ENCODE data around the gene CCDC61. TPM values are rescaled to one million over a fixed set of nuclear protein-coding genes. Genes with fewer than 3 reads are reported as not detected.

CCDC61 gene
- total RNA-seq, 1 experiment from 2014 or later, result 16.9 TPM

- TF ChIP-seq CTCF (conservative IDR thresholded peaks at IDR 0.05), result no peak
- no peak overlapping the region for H3K27ac Mint-ChIP-seq
- Histone ChIP-seq H2BK15ac (ENCODE audit: low read depth, low read length) (no peak overlapping the region), H3K18ac (ENCODE audit: insufficient read length, low read depth, low read length) (no peak overlapping the region), H4K8ac (replicated peaks; ENCODE audit: insufficient read length, low read depth, low read length) (no peak overlapping the region), H3K27me3 (ENCODE audit: insufficient read depth, low read length) (no peaks in the 10 kb centered on the region), H3K56ac (ENCODE audit: insufficient read length, low read depth, low read length) (no peak overlapping the region), H4K5ac (ENCODE audit: insufficient read length, low read depth, low read length) (no peak overlapping the region), H3K9ac (ENCODE audit: extremely low read depth, insufficient read length, low read length) (no peak overlapping the region), H2BK20ac (ENCODE audit: low read depth, low read length, poor library complexity, severe bottlenecking) (no peak overlapping the region), H3K23me2 (ENCODE audit: insufficient read length, low read depth, low read length, poor library complexity, severe bottlenecking) (peaks cover 2% of the 10 kb centered on the region), H2BK12ac (ENCODE audit: insufficient read length, low read depth, low read length) (no peak overlapping the region), H4K91ac (ENCODE audit: insufficient read length, low read depth, low read length) (no peak overlapping the region), H2BK5ac (ENCODE audit: insufficient read length, low read length) (no peak overlapping the region), H2AK5ac (ENCODE audit: insufficient read length, low read length) (no peak overlapping the region), H2AFZ (ENCODE audit: low read length) (no peak overlapping the region), H2BK120ac (ENCODE audit: low read depth, low read length, poor library complexity, severe bottlenecking) (no peak overlapping the region), H4K20me1 (ENCODE audit: control insufficient read depth, insufficient read depth, insufficient read length) (peaks cover 3% of the 10 kb centered on the region), H3K4me1 (ENCODE audit: insufficient read depth, low read length) (no peaks in the 10 kb centered on the region), H3T11ph (ENCODE audit: low read length) (no peak overlapping the region), H3K14ac (ENCODE audit: insufficient read depth, low read length) (no peak overlapping the region), H3K4me2 (ENCODE audit: insufficient read depth, insufficient read length, low read length) (no peak overlapping the region), H3K79me1 (ENCODE audit: insufficient read depth, low read depth, low read length, poor library complexity, severe bottlenecking) (no peaks in the 10 kb centered on the region), H3K9me3 (ENCODE audit: control insufficient read depth, low read depth, low read length) (no peaks in the 10 kb centered on the region), H3K23ac (ENCODE audit: insufficient read length, low read depth, low read length) (no peak overlapping the region), H3K79me2 (ENCODE audit: insufficient read depth, low read length) (no peaks in the 10 kb centered on the region), H3K4ac (ENCODE audit: low read depth, low read length) (no peak overlapping the region), H3K27ac (ENCODE audit: insufficient read length, low read depth, low read length) (no peak overlapping the region)
- WGBS (ENCODE audit: extremely low coverage, insufficient read length, low lambda C conversion rate), result no CpG with 5 or more reads among the region's 12 CpGs
- H3K4me1 Mint-ChIP-seq, result peaks cover 11 to 27% of the 10 kb centered on the region in 2 experiments
- H3K36me3 Mint-ChIP-seq (ENCODE audit: insufficient read depth in 1 of 3, low read depth in 3 of 3), result peaks cover 6 to 30% (median 7%) of the 10 kb centered on the region in 3 experiments; a peak in 6 of 7 replicates
- no peaks in the 10 kb centered on the region for H3K9me3 Mint-ChIP-seq
- H3K27me3 Mint-ChIP-seq (ENCODE audit: low read depth), result peaks cover 57% of the 10 kb centered on the region
- DNase-seq, result no peak
- no peak overlapping the region for H3K4me3 Mint-ChIP-seq
These were observed 36.3 kb upstream of the CCDC61 start for GRCh38 chr19:45958769-45959516.
